CD4-positive, alpha-beta T cell treated with Interleukin-10 for 1 hour (primary cell): Measurements from ENCODE around the gene RABGGTA.
"Not testable (repeated sequence)": the region's sequence is repeated elsewhere in the genome, so short reads cannot be mapped to it uniquely, and the experiment has no call there.

Experiments
- DNase-seq: peaks from one replicate; pipeline ENCODE4 v3.0.0-alpha.2; 2020

The RABGGTA gene

DNA sequence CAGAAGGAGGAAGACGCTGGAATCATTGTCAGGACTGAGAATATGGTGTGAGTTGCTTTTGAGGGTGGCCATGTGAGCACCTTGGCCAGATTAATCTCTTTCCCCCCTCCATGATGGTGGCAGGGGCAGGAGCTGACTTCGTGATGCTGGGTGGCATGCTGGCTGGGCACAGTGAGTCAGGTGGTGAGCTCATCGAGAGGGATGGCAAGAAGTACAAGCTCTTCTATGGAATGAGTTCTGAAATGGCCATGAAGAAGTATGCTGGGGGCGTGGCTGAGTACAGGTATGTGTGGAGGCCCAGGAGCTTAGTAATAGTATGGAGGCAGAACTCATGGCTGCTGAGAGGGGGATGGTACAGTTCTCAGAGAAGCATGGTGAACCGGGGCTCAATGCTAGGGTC lies 33.3 kb downstream of the RABGGTA start:
- DNase-seq, result no peak

DNA sequence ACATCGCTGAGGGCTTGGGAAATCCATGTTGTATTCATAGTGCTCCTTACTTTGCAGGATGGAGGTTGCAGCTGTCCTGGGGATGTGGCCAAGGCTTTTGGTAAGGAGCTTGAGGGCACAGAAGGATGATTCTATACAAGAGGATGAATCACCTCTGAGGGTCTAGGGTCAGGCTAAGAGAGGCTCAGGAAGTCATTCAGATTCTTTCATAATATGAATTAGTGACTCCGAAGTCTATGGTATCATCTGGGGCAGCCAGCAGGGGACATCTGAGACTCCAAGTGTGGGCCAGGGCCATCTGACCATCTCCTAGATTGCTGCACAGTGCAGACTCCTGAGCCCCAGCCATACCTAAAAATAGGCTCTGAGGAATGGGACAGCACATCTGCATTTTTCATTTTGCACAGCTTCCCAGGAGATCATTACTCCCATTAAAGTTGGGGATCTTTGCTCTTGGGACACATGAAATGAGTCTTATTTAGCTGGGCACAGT lies 33.9 kb downstream of the RABGGTA start:
- DNase-seq, result no peak

GRCh38 chr14:24236689-24237462 lies 34.5 kb downstream of the RABGGTA start:
- no peak for DNase-seq

- DNase-seq, result no peak
Observed at GRCh38 chr14:24235804-24236688, 35.4 kb downstream of the RABGGTA start.

DNA sequence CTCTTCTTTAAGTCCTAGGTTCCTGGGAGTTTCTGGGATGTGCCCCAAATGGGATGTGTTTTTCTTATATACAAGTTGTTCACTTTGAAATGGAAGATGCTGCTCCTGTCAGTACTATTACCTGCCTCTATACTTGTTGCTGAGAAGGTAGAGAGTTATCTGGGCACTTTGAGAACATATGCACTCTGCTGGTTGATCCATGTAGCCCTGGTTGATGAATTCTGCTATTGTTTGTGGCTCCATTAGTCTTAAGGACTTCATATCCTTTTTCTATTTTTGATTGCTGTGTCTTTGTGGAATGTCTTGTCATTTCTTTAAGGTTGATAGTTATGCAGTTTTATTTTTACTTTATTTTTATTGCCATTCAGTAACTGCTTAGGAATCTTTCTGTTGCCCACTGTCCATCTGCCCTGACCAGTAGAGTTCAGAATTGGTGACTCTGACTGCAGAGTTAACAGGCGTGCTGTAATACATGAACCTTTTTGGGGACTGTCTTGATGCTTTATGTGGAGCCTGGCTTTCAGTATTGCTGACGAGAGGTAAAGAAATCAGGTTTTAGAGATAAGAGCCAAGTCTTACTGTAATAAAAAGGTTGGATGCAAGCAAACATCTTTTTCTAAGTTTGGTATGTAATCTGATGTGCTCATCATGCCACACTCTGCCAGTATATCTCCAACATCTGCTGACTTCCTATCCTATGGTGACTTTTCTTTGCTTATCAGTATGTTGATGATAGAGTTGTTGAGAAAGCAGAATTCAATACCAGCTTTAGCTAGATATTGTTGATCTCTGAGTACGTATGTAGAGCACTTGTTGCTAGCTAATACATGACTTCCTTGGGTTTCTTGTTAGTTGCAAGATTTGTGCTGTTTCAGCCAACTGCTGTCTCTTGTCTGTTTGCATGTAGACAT lies 37.0 kb downstream of the RABGGTA start:
- DNase-seq, result no peak

DNA sequence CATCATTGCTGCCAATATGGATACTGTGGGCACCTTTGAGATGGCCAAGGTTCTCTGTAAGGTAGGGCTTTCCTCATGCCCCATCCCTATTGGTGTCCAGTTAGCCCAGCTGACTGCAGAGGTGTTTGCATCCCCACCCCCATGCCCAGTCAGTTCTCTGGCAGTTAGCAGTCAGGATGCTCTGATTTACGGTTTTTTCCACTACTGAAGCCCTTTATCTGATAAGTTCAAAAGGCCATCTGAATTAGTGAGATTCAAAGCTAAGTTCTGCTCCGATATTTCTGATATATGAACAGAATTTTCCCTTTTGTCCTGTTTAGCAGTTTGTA lies 37.9 kb downstream of the RABGGTA start:
- DNase-seq, result no peak

- no peak for DNase-seq
Observed at GRCh38 chr14:24232645-24233537, 38.5 kb downstream of the RABGGTA start, which contains the start of gene GMPR2. Gene GMPR2 (plus strand): TSS chr14:24232929. CDS start chr14:24233254, 325 bp downstream.

GRCh38 chr14:24232121-24232644 lies 39.2 kb downstream of the RABGGTA start, which contains the start of gene NEDD8:
Gene NEDD8 (minus strand): TSS chr14:24232367. CDS start chr14:24232267, 100 bp downstream.
- DNase-seq, result peak; percentile 89

- DNase-seq, result peak; percentile 32
Observed at GRCh38 chr14:24231263-24232120, 39.9 kb downstream of the RABGGTA start.

DNA sequence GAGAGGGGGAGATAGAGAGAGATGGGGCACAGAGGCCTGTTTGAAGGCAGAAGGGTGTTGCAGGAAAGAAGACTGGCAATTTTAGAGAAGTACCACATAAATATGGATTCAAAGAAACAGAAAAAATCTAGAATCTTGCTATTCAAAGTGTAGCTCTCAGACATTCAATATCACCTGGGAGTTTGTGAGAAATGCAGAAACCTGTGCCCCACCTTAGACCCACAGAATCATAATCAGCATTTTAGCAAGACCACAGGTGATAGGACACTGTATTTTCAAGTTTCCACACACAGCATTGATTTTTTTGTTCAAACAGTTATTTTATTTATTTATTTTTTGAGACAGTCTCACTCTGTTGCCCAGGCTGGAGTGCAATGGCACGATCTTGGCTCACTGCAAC lies 42.5 kb downstream of the RABGGTA start:
- no peak for DNase-seq

DNA sequence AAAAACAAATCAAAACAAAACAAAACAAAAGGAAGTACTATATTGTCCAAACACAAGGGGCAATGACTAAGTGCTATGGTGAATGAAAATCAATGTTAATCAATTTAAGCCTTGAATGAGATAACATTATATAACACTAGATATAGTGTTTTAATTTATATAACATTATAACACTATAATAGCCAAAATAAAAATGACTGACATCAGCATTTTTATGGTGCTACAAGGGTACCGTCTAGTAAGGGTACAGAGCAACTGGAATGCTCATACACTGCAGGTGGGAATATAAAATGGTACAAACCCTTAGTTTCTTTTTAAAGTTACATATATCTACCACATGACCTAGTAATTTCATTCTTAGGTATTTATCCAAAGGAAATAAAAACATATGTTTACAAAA lies 44.9 kb downstream of the RABGGTA start:
- no peak for DNase-seq

DNA sequence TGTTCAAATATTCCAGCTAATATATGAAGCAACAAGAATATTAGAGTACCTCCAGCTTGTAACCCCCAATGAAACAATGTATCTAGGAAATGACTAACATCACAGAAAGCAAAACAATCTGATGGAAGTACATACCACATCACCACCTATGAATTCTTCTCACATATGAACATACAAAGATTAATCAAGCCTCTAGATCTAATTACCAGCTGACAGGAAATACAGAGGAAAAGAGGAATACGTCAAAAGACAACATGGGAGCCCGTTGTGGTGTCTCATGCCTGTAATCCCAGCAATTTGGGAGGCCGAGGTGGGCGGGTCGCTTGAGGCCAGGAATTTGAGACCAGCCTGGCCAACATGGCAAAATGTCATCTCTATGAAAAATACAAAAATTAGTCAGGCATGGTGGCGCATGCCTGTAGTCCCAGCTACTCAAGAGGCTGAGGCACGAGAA lies 46.8 kb downstream of the RABGGTA start:
- DNase-seq, result no peak

- not testable (repeated sequence) for DNase-seq
Observed at GRCh38 chr14:24222987-24223386, 48.4 kb downstream of the RABGGTA start.

GRCh38 chr14:24219521-24219920 lies 51.9 kb downstream of the RABGGTA start:
- no peak for DNase-seq

DNA sequence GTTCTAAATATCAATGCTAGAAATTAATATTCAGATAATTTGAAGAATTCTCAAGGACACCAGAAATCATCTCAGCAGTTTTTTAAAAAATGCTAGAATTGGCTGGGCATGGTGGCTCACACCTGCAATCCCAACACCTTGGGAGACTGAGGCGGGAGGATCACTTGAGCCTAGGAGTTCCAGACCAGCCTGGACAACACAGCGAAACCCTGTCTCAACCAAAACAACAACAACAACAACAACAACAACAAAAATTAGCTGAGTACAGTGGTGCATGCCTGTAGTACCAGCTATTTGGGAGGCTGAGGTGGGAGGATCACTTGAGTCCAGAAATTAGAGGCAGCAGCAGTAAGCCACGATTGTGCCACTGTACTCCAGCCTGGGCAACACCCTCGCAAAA lies 52.3 kb downstream of the RABGGTA start:
- DNase-seq, result no peak

GRCh38 chr14:24216876-24217275 lies 54.5 kb downstream of the RABGGTA start:
- not testable (repeated sequence) for DNase-seq

- no peak for DNase-seq
Observed at GRCh38 chr14:24216345-24216699, 55.1 kb downstream of the RABGGTA start.
